B cell (primary cell): ENCODE data around the gene RCE1.

Experiments used
- EZH2 ChIP-seq: IDR thresholded peaks from 2 replicates; pipeline ENCODE4 v1.6.1; 2012; ENCODE audit warnings: borderline replicate concordance, low read depth, mild to moderate bottlenecking, moderate library complexity, low read length; ENCODE audit not compliant: insufficient read depth, poor library complexity, severe bottlenecking
- TF ChIP-seq, protein P1 (sequence below): fragments of 200-600 bp; IDR thresholded peaks from one replicate; pipeline ENCODE4 v1.8.0; 2022; ENCODE audit warnings: antibody characterized with exemption, mild to moderate bottlenecking

DNA sequence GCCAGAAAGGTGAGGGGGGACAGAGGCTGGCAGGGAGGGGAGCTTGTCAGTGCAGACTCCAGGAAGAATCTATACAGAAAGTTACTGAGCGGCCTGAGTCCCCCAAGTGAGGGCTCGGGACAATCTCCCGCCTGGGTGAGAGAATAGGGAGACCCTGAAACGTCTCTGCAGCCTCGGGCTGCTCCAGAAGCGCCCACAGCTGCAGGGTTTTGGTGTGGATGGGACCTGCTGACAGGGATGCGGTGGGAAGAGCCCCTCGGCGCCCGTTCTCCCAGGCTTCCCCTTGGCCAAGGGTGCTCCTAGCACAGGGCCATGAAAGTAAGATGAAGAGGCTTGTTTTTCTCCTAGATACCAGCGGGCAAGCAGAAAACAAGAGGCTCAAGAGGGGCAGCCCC lies 743 bp upstream of the RCE1 start:
- TF ChIP-seq, protein P1, sequence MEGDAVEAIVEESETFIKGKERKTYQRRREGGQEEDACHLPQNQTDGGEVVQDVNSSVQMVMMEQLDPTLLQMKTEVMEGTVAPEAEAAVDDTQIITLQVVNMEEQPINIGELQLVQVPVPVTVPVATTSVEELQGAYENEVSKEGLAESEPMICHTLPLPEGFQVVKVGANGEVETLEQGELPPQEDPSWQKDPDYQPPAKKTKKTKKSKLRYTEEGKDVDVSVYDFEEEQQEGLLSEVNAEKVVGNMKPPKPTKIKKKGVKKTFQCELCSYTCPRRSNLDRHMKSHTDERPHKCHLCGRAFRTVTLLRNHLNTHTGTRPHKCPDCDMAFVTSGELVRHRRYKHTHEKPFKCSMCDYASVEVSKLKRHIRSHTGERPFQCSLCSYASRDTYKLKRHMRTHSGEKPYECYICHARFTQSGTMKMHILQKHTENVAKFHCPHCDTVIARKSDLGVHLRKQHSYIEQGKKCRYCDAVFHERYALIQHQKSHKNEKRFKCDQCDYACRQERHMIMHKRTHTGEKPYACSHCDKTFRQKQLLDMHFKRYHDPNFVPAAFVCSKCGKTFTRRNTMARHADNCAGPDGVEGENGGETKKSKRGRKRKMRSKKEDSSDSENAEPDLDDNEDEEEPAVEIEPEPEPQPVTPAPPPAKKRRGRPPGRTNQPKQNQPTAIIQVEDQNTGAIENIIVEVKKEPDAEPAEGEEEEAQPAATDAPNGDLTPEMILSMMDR = no peak
- TF ChIP-seq EZH2 = no peak
